Activated CD8-positive, alpha-beta memory T cell treated with anti-CD3 and anti-CD28 coated beads, Interleukin-2, amount 50 U/mL, for 1 hour (primary cell): ENCODE results near the gene CEACAM3.
"Not testable (repeated sequence)": the region's sequence is repeated elsewhere in the genome, so short reads cannot be mapped to it uniquely, and the experiment has no call there.

Experiments
- DNase-seq: peaks from one replicate; pipeline ENCODE4 v3.0.0-alpha.2; 2020; ENCODE audit errors: extremely low read depth

The CEACAM3 gene

DNA sequence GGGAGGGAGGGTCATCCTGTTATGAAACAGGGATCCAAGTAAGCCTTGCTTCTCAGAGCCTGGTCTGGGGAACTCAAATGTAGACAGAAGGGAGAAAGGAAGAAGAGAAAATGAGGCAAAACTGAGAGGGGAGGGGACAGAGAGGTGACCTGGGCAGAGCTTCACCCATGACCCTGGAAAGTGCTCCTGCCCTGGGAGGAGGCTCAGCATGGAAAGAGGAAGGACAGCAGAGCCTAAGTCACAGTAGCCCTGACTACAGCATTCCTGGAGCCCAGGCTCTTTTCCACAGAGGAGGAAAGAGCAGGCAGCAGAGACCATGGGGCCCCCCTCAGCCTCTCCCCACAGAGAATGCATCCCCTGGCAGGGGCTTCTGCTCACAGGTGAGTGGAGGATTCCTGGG is at the start of gene CEACAM3:
TSS of gene CEACAM3 (plus strand) at position 226 of the 400 bp plus-strand sequence. CDS start at position 317, 91 bp downstream.
- no peak for DNase-seq

DNA sequence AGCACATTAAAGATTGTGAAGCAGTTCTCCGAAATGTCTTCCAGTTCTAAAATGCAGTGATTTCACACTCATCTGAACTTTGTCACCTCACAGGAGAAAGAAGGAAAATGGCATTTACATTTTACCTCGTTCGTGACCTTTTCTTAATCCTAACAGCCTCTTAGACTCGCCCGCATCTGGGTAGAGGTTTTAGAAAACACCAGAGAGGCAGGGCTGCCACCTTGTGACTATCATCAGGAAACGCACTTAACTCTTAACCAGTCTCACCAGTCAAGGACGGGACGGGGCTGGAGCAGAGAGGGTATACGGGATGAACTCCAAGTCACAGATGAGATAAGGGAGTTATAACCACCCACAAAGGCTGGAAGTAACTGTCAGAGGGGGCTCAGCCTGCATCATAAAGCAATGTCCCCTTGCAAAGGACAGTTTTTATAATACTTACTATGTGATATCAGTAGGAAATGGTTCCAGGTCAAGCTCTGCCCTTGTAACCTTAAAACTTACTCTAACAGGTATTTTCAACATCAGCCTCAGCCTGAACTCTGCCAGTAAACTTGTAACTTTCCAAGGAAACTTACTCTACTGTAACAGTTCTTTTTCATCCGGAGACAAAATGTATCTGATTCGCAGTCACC is 49.7 kb upstream of the CEACAM3 start:
- DNase-seq: peak; percentile 3

DNA sequence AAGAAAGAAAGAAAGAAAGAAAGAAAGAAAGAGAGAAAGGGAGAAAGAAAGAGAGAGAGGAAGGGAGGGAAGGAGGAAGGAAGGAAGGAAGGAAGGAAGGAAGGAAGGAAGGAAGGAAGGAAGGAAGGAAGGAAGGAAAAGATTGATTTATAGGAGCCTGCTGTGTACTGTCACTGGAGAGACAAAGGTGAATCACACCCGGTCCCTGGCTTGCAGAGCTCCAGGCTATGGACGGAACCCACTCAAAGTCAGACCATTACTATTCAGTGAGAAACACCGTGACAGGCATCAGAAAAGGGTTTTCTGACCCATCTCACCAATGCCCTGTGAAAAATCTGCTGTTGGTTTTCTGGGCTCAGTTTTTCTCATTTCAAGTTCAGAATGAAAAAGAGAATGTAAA is 48.4 kb upstream of the CEACAM3 start:
- DNase-seq: no peak

DNA sequence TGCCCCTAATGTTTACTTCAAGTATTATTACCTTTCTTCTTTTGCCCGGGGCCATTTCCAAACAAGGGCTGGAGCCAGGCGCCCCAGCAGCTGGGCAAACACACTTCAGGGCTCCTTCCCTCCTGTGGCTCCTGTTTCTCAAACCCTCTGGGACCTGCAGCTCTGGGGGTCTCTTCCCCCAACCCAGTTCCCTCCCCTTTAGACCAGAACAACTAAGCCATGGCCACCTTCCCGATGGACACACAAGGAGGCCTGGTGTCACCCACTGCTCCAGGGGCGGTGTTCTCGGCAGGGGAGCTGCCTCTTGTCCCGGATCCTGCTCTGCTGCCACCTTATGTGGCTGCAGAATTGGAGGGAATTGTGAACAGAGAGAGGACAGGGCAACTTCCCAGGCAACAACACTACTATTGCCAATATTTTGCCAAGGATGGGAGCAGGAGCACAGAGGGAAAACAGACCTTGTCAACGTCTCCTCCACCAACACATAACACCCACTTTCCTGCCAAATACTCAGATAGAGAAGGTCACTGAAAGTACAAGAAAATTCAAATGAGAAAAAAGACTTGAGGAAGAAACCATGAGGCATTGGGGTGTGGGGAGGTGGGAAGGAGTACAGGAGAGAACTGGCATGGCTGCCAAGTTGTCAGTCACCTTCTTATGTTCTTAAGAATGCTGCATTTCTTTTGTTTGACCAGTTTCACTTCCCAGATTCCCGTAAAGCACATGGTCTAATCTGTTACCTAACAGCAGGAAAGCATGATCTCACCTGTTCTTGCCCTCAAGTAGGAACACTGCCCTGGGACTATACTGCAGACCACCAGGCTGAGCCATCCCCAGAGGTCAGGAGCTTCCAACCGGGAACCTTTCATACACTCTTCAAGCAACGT is 45.9 kb upstream of the CEACAM3 start:
- DNase-seq: not testable (repeated sequence)

DNA sequence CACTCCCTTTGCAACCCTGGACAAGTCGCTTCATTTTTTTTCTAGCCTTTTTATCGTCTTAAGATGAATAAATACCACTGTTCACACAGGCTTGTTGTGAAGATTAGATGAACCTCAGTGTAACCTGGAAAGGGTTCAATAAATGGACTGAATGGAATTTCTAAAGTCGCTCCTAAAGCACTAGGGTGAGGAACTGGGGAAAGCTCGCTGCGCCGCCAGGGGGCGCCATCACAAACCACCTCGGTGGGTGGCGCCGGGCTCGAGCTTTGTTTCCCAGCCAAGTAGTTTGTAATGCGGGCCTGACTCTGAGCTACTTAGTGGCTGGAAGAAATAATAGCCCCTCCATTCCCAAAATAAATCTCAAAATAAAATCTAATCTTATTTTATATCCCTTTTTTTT is 43.2 kb upstream of the CEACAM3 start:
- peak; percentile 45 for DNase-seq

DNA sequence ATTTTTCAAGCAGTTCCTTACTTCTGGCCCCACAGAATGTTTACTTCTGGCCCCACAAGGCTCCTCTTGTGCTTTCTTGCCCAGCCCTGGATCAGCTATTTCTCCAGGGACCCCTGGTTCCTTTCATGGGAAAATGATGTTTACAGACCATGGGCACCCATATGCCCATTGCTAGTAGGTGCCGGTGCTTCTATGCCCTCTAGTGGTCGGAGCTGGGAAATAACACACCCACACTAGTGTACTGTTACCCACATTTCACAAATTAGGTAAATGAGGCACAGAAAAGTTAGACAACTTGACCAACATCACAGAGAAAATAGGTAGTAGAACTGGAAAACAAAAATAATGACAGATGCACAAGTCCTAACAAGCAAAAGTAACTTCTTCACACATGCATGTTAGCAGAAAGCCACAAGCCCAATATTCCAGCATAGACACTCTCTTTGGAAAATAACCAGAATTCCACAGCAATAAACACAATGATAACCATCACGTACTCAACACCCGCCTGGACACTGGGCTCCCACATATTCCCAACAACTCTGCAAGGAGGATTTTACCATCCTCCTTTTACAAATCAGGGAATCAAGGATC is 42.4 kb upstream of the CEACAM3 start:
- peak; percentile 26 for DNase-seq

DNA sequence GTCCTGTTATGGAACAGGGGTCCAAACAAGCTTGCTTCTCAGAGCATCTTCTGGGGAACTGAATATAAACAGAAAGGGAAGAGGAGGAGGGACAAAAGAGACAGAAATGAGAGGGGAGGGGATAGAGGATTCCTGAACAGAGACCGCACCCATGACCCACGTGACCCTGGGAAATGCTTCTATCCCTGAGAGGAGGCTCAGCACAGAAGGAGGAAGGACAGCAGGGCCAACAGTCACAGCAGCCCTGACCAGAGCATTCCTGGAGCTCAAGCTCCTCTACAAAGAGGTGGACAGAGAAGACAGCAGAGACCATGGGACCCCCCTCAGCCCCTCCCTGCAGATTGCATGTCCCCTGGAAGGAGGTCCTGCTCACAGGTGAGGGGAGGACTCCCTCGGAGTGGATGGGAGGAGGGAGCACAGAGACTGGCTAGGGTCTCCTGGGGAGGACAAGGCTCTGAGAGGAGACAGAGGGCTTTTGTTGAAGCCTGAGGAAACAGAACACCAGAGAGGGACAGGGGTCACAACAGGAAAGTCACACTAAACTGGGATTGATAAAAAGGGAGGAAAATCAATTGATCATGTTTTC is 41.0 kb upstream of the CEACAM3 start, which contains the start of gene CEACAM6:
TSS of gene CEACAM6 (plus strand) at position 203 of the 586 bp plus-strand sequence. CDS start at position 312, 109 bp downstream.
- no peak for DNase-seq

DNA sequence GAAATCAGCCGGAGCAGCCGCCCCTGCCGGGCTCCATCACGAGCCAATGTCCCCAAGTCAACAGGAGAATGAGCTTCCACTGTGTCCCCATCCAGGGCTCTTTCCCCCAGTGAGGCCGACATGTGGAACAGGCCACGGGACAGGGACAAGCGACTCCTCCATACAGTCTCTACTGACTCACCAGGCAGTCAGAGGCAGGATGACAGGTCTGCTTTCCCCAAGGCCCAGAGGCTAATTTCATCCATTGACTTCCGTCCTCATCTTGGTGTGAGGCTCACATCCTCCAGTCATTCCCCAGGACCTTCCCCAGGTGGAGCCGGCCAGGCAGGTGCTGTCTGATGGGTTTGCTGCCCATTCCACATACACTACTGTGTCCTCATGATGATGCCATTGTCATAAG is 37.5 kb upstream of the CEACAM3 start:
- DNase-seq: no peak

DNA sequence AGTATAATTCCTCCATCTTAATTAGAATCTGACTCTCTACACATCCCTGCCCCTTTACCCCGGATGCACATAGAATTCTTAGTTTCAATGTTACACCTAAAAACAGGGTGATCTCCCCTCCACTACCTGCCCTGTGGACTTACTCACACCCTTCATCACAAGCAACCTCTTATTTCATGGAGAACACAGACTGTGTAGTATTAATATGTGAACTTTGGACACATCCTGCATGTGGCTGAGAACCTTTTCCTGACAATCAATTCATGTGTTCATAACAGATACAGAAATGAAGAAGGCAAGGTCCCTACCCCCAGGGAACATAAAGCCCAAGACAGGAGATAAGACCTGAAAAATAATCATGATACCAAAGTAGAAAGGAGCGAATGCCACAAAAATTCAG is 29.3 kb upstream of the CEACAM3 start:
- DNase-seq: no peak

DNA sequence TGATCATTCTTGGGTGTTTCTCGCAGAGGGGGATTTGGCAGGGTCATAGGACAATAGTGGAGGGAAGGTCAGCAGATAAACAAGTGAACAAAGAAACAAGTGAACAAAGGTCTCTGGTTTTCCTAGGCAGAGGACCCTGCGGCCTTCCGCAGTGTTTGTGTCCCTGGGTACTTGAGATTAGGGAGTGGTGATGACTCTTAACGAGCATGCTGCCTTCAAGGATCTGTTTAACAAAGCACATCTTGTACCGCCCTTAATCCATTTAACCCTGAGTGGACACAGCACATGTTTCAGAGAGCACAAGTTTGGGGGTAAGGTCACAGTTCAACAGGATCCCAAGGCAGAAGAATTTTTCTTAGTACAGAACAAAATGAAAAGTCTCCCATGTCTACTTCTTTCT is 28.3 kb upstream of the CEACAM3 start:
- DNase-seq: not testable (repeated sequence)

DNA sequence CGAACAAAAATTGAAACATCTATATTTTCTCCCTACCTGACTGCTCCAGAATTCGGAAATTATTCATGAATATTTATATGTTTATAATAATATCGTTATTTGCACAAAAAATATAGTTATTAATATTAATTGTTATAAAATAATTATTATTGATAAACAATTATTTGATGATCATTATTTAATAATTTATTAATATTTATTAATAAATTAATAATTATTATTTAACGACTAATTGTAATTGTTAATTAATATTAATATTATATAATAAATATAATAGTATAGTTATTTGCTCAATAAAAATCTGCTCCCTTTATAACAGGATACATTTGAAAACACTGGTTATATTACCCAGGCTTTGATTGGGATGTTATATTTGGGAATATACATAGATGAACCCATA is 26.8 kb upstream of the CEACAM3 start:
- DNase-seq: no peak

DNA sequence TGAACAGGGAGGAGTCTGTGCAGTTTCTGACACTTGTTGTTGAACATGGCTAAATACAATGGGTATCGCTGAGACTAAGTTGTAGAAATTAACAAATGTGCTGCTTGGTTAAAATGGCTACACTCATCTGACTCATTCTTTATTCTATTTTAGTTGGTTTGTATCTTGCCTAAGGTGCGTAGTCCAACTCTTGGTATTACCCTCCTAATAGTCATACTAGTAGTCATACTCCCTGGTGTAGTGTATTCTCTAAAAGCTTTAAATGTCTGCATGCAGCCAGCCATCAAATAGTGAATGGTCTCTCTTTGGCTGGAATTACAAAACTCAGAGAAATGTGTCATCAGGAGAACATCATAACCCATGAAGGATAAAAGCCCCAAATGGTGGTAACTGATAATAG is 25.0 kb upstream of the CEACAM3 start:
- no peak for DNase-seq

DNA sequence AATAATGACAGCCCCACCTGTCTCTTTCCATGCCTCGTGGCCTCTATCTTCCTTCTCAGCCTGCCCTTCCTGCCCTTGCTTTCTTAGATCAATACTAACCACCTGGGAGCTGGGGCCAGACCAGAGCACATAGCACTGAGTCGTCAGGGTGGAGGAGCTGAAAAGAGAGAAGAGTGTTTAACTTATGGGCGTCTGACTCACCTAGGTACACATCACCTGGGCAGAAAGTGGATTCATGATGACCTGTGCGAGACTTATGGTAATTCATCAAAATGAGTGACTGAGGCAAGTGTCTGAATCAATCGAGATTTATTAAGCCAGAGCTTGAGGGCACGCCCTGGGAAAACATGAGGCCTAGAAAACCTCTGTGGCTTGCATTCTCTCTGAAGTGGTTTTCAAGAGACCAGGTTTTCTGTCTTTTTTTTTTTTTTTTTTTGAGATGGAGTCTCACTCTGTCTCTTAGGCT is 21.8 kb upstream of the CEACAM3 start:
- no peak for DNase-seq

DNA sequence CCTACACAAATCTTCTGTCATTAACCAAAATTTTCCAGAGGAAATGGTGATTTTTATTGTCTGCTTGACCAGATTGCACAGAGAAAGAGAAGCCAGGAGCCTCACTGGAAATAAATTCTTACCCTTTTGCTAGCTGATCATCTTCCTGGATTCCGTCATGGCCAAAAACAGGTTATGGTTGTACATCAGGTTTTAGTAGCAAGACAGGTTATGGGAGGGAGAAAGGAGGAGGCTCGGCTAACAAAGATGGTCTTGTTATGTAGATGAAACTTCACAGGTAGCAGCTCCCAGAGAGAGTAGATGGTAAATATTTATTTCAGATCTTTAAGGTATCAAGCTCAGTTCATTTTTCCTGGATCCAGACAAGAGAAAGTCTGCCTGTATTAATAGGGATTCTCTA is 19.7 kb upstream of the CEACAM3 start:
- no peak for DNase-seq

DNA sequence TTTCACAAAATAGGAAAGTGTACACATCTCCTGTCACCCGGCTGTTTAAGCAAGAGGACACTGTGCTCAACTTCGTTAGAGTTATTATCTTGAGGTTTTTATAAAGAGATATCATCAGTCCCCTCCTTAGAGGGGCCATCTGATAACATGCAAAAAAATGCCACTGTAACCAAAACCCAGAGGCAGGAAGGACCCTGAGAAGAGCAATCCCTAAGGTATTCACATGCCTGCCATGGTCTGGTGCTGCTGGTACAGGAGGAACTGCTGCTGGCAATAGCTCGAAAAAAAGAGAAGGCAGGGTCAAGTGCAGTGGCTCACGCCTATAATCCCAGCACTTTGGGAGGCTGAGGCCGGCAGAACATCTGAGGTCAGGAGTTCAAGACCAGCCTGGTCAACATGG is 12.8 kb upstream of the CEACAM3 start:
- no peak for DNase-seq

DNA sequence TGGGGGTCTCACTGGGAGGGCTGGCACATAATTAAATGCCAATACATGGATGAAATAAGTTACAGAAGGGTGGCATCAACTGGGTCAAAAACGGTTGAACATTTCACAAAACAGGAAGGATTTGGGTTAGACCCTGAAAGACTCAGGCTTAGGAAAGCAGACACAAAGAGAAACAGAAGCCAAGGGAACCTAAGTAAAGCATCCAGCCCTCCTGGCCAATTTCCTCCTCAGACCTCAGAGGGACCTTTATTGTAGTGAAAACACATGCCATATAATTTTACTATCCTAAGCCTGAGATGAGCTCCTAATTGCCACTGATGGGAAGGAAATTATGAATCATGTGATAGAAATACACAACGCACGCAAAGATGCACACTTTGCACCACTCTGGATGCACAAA is 12.1 kb upstream of the CEACAM3 start:
- no peak for DNase-seq

DNA sequence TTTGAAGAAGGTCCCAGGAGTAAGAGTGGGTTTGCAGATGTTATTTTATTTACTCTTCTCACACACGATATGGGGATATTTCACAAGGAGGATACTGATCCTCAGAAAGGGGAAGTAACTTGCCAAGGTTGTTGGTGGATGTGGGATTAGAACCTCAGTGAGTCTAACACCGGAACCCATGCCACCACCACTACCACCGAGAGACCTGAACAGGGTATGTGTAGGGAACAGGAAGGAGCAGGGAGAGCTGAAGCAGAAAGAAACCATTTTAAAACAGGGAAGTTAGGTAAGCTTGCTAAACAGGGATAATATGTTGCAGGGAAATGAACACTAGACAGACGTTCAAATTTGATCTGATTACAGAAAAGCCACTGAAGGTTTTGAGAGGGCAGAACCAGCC is 11.6 kb upstream of the CEACAM3 start:
- DNase-seq: no peak

DNA sequence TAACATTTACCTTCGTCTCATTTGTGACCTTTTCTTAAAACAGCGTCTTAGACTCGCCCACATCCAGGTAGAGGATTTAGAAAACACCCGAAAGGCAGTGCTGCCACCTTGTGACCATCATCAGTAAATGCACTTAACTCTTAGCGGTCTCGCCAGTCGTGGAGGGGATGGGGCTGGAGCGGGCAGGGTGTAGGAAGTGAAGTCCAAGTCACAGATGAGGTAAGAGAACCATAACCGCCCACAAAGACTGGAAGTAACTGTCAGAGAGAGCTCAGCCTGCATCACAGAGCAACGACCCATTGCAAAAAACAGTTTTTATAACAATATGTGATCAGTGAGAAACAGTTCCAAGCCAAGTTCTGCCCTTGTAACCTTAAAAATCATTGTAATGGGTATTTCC is 10.7 kb upstream of the CEACAM3 start:
- DNase-seq: peak; percentile 33

DNA sequence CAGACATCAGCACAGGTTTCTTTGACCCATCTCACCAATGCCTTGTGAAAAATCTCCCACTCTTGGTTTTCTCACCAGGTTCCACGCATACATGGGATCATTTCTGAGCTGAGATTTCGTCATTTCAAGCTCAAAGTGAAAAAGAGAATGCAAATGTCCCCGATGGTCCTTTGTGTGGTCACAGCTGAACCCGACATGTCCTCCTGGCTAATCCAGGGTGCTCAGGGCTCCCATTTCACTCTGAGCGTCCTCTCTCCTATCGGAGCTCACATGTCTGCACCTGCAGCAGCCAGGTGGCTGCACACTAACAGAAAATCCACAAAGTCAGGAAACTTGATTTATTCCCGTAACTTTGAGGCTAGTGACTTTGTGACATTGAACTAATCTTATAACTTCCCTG is 9.3 kb upstream of the CEACAM3 start:
- no peak for DNase-seq

DNA sequence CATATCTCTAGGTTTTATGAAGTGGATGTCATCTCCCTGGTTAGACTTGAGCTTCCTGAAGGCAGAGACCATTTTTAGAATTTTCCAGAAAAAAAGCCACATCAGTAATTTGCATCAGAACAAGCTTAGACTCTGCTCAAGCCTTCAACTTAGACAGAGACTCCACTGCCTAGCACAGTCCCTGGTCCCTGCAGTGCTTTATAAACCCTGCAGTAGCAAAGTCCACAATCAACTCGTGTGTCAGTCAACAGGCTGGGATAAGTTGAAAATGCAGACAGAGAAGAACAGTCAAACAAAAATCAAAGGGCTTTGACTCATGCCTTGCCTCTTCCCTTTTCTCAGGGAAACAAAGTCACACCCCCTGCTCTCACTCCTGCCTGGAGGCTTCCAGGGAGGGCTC is 7.9 kb upstream of the CEACAM3 start:
- not testable (repeated sequence) for DNase-seq

DNA sequence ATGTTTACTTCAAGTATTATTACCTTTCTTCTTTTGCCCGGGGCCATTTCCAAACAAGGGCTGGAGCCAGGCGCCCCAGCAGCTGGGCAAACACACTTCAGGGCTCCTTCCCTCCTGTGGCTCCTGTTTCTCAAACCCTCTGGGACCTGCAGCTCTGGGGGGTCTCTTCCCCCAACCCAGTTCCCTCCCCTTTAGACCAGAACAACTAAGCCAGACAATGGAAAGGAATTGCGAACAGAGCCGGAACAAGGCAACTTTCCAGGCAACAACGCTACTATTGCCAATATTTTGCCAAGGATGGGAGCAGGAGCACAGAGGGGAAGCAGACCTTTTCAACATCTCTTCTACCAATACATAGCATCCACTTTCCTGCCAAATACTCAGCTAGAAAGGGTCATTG is 7.3 kb upstream of the CEACAM3 start:
- not testable (repeated sequence) for DNase-seq
